ENCODE measurements around the gene PPP1R1A. TPM values are rescaled to one million over a fixed set of nuclear protein-coding genes. Genes with fewer than 3 reads are reported as not detected.

Gene PPP1R1A
- total RNA-seq, 2 donors from 2014 or later = not detected

- no peaks in the 10 kb centered on the region for H3K36me3 Mint-ChIP-seq
- H3K4me3 Mint-ChIP-seq = no peak overlapping the region
- DNase-seq (ENCODE audit: low spot score) (no peak), ATAC-seq (no peak)
- peaks cover 27 to 40% of the 10 kb centered on the region in 2 donors for H3K27me3 Mint-ChIP-seq
- peaks cover 4% of the 10 kb centered on the region in 2 donors for H3K4me1 Mint-ChIP-seq (ENCODE audit: low read depth in 2 of 2)
- H3K9me3 Mint-ChIP-seq = no peaks in the 10 kb centered on the region
- H3K27ac Mint-ChIP-seq = no peak overlapping the region
Observed at GRCh38 chr12:54612225-54612750, 23.8 kb upstream of the PPP1R1A start.

- Mint-ChIP-seq H3K27me3 (peaks cover 23 to 40% of the 10 kb centered on the region in 2 donors), H3K4me3 (no peak overlapping the region), H3K27ac (no peak overlapping the region), H3K9me3 (no peaks in the 10 kb centered on the region), H3K36me3 (no peaks in the 10 kb centered on the region), H3K4me1 (ENCODE audit: low read depth in 2 of 2) (peaks cover 0 to 1% of the 10 kb centered on the region in 2 donors)
- no peak for ATAC-seq
- no peak for DNase-seq (ENCODE audit: low spot score)
Observed at GRCh38 chr12:54611715-54612149, 23.3 kb upstream of the PPP1R1A start.

GRCh38 chr12:54608769-54609168, 20.3 kb upstream of the PPP1R1A start:
- DNase-seq (ENCODE audit: low spot score) = no peak
- Mint-ChIP-seq H3K4me3 (no peak overlapping the region), H3K27me3 (peaks cover 11 to 21% of the 10 kb centered on the region in 2 donors), H3K36me3 (no peaks in the 10 kb centered on the region), H3K27ac (no peak overlapping the region), H3K9me3 (no peaks in the 10 kb centered on the region), H3K4me1 (ENCODE audit: low read depth in 2 of 2) (no peaks in the 10 kb centered on the region)
- ATAC-seq = no peak

GRCh38 chr12:54608156-54608555, 19.7 kb upstream of the PPP1R1A start:
- Mint-ChIP-seq H3K4me3 (no peak overlapping the region), H3K4me1 (ENCODE audit: low read depth in 2 of 2) (peaks cover 2% of the 10 kb centered on the region in 2 donors), H3K9me3 (no peaks in the 10 kb centered on the region), H3K27me3 (peaks cover 11 to 21% of the 10 kb centered on the region in 2 donors), H3K27ac (no peak overlapping the region), H3K36me3 (no peaks in the 10 kb centered on the region)
- ATAC-seq (no peak), DNase-seq (ENCODE audit: low spot score) (no peak)

- Mint-ChIP-seq H3K4me1 (ENCODE audit: low read depth in 2 of 2) (peaks cover 6 to 7% of the 10 kb centered on the region in 2 donors), H3K27ac (no peak overlapping the region), H3K36me3 (no peaks in the 10 kb centered on the region), H3K9me3 (no peaks in the 10 kb centered on the region), H3K4me3 (no peak overlapping the region), H3K27me3 (peaks cover 11 to 14% of the 10 kb centered on the region in 2 donors)
- DNase-seq (ENCODE audit: low spot score) (no peak), ATAC-seq (no peak)
Observed at GRCh38 chr12:54606556-54606955, 18.1 kb upstream of the PPP1R1A start.

GRCh38 chr12:54605138-54605970, 16.9 kb upstream of the PPP1R1A start:
- Mint-ChIP-seq H3K9me3 (no peaks in the 10 kb centered on the region), H3K4me3 (no peak overlapping the region), H3K27me3 (peaks cover 11 to 14% of the 10 kb centered on the region in 2 donors), H3K27ac (no peak overlapping the region), H3K36me3 (no peaks in the 10 kb centered on the region), H3K4me1 (ENCODE audit: low read depth in 2 of 2) (peaks cover 6 to 7% of the 10 kb centered on the region in 2 donors)
- no peak for ATAC-seq
- DNase-seq (ENCODE audit: low spot score) = no peak

GRCh38 chr12:54604436-54604835, 16.0 kb upstream of the PPP1R1A start:
- no peaks in the 10 kb centered on the region for H3K9me3 Mint-ChIP-seq
- H3K4me1 Mint-ChIP-seq (ENCODE audit: low read depth in 2 of 2) = peaks cover 6 to 7% of the 10 kb centered on the region in 2 donors
- H3K4me3 Mint-ChIP-seq = no peak overlapping the region
- no peak overlapping the region for H3K27ac Mint-ChIP-seq
- ATAC-seq (no peak), DNase-seq (ENCODE audit: low spot score) (no peak)
- H3K36me3 Mint-ChIP-seq = no peaks in the 10 kb centered on the region
- peaks cover 17 to 22% of the 10 kb centered on the region in 2 donors for H3K27me3 Mint-ChIP-seq

GRCh38 chr12:54603872-54604271, 15.4 kb upstream of the PPP1R1A start:
- no peak for DNase-seq (ENCODE audit: low spot score)
- Mint-ChIP-seq H3K27ac (no peak overlapping the region), H3K4me3 (no peak overlapping the region), H3K9me3 (no peaks in the 10 kb centered on the region), H3K4me1 (ENCODE audit: low read depth in 2 of 2) (peaks cover 6 to 7% of the 10 kb centered on the region in 2 donors), H3K36me3 (no peaks in the 10 kb centered on the region), H3K27me3 (peaks cover 19 to 28% of the 10 kb centered on the region in 2 donors)
- no peak for ATAC-seq

- H3K4me1 Mint-ChIP-seq (ENCODE audit: low read depth in 2 of 2) = peaks cover 6 to 7% of the 10 kb centered on the region in 2 donors
- no peaks in the 10 kb centered on the region for H3K9me3 Mint-ChIP-seq
- peaks cover 15 to 33% of the 10 kb centered on the region in 2 donors for H3K27me3 Mint-ChIP-seq
- ATAC-seq = peak; percentile 79 to 83
- no peak overlapping the region for H3K4me3 Mint-ChIP-seq
- DNase-seq (ENCODE audit: low spot score) = peak; percentile 77
- H3K27ac Mint-ChIP-seq = no peak overlapping the region
- no peaks in the 10 kb centered on the region for H3K36me3 Mint-ChIP-seq
Observed at GRCh38 chr12:54603173-54603814, 14.8 kb upstream of the PPP1R1A start.

- Mint-ChIP-seq H3K36me3 (no peaks in the 10 kb centered on the region), H3K27me3 (peaks cover 13 to 30% of the 10 kb centered on the region in 2 donors), H3K27ac (no peak overlapping the region), H3K9me3 (no peaks in the 10 kb centered on the region), H3K4me3 (no peak overlapping the region), H3K4me1 (ENCODE audit: low read depth in 2 of 2) (peaks cover 6 to 7% of the 10 kb centered on the region in 2 donors)
- ATAC-seq (no peak), DNase-seq (ENCODE audit: low spot score) (no peak)
Observed at GRCh38 chr12:54602661-54603060, 14.2 kb upstream of the PPP1R1A start.

- H3K4me3 Mint-ChIP-seq = no peak overlapping the region
- H3K4me1 Mint-ChIP-seq (ENCODE audit: low read depth in 2 of 2) = peaks cover 6 to 7% of the 10 kb centered on the region in 2 donors
- no peak for DNase-seq (ENCODE audit: low spot score)
Observed at GRCh38 chr12:54601841-54602240, 13.4 kb upstream of the PPP1R1A start.

GRCh38 chr12:54598970-54599369, 10.5 kb upstream of the PPP1R1A start:
- DNase-seq (ENCODE audit: low spot score) (no peak), ATAC-seq (no peak)
- Mint-ChIP-seq H3K27ac (no peak overlapping the region), H3K4me3 (no peak overlapping the region), H3K9me3 (no peaks in the 10 kb centered on the region), H3K36me3 (no peaks in the 10 kb centered on the region), H3K27me3 (peaks cover 15 to 27% of the 10 kb centered on the region in 2 donors), H3K4me1 (ENCODE audit: low read depth in 2 of 2) (peaks cover 6 to 7% of the 10 kb centered on the region in 2 donors)

More at GRCh38 chr12:54601841-54602240, 13.4 kb upstream of the PPP1R1A start:
- no peak overlapping the region for H3K27ac Mint-ChIP-seq
- peaks cover 8 to 24% of the 10 kb centered on the region in 2 donors for H3K27me3 Mint-ChIP-seq
- no peaks in the 10 kb centered on the region for H3K9me3 Mint-ChIP-seq
- no peaks in the 10 kb centered on the region for H3K36me3 Mint-ChIP-seq
- no peak for ATAC-seq

GRCh38 chr12:54596526-54596946, 8.1 kb upstream of the PPP1R1A start:
- Mint-ChIP-seq H3K9me3 (no peaks in the 10 kb centered on the region), H3K4me1 (ENCODE audit: low read depth in 2 of 2) (no peaks in the 10 kb centered on the region), H3K36me3 (no peaks in the 10 kb centered on the region), H3K4me3 (no peak overlapping the region), H3K27ac (no peak overlapping the region), H3K27me3 (peaks cover 15 to 32% of the 10 kb centered on the region in 2 donors)
- DNase-seq (ENCODE audit: low spot score) = no peak
- ATAC-seq = no peak

- Mint-ChIP-seq H3K9me3 (no peaks in the 10 kb centered on the region), H3K27ac (no peak overlapping the region), H3K27me3 (peaks cover 21 to 43% of the 10 kb centered on the region in 2 donors), H3K4me1 (ENCODE audit: low read depth in 2 of 2) (no peaks in the 10 kb centered on the region), H3K36me3 (no peaks in the 10 kb centered on the region), H3K4me3 (no peak overlapping the region)
- DNase-seq (ENCODE audit: low spot score) (no peak), ATAC-seq (no peak)
Observed at GRCh38 chr12:54595471-54595870, 7.0 kb upstream of the PPP1R1A start.
